Mesothelial cell of epicardium (in vitro differentiated cells): Measurements from ENCODE around the gene CTNNA2. TPM values are rescaled to one million over a fixed set of nuclear protein-coding genes. Genes with fewer than 3 reads are reported as not detected.

ENCODE experiments used
- DNase-seq, 2 experiments: peaks; one replicate each; pipeline ENCODE4 v3.0.0; 2021; ENCODE audit warnings: low spot score in 2 of 2; ENCODE audit not compliant: unreplicated experiment in 2 of 2
- H3K27ac Mint-ChIP-seq: 2 replicates; pipeline ENCODE4 v1.8.0; 2021; ENCODE audit warnings: mixed read lengths
- H3K27me3 Mint-ChIP-seq: 2 replicates; pipeline ENCODE4 v1.8.0; 2021; ENCODE audit warnings: low read depth, mixed read lengths
- H3K36me3 Mint-ChIP-seq: 2 replicates; pipeline ENCODE4 v1.8.0; 2021; ENCODE audit warnings: mixed read lengths
- H3K4me1 Mint-ChIP-seq: 2 replicates; pipeline ENCODE4 v1.8.0; 2021; ENCODE audit warnings: mixed read lengths
- H3K4me3 Mint-ChIP-seq: 2 replicates; pipeline ENCODE4 v1.8.0; 2021; ENCODE audit warnings: mild to moderate bottlenecking, moderate library complexity, mixed read lengths
- H3K9me3 Mint-ChIP-seq: 2 replicates; pipeline ENCODE4 v1.8.0; 2021; ENCODE audit warnings: mixed read lengths
- CTCF ChIP-seq: fragments of 200-600 bp; sonication (generic); IDR thresholded peaks from one replicate; pipeline ENCODE4 v1.5.0; 2021; ENCODE audit warnings: antibody characterized with exemption; ENCODE audit not compliant: unreplicated experiment
- total RNA-seq: library from RNA; stranded (reverse); gene quantifications from 3 replicates; pipeline ENCODE4 v1.2.1, GENCODE V29; 2021

Gene CTNNA2
- total RNA-seq, 1 donor from 2014 or later = 4.9 TPM

- Mint-ChIP-seq H3K27me3 (no peaks in the 10 kb centered on the region), H3K4me1 (no peaks in the 10 kb centered on the region), H3K36me3 (no peaks in the 10 kb centered on the region), H3K4me3 (no peak overlapping the region), H3K9me3 (no peaks in the 10 kb centered on the region), H3K27ac (no peak overlapping the region)
- DNase-seq = no peak
- TF ChIP-seq CTCF = no peak
These were observed 190.1 kb downstream of the CTNNA2 start for GRCh38 chr2:79702905-79703304.

- H3K36me3 Mint-ChIP-seq = no peaks in the 10 kb centered on the region
- TF ChIP-seq CTCF = no peak
- peaks cover 3% of the 10 kb centered on the region for H3K4me1 Mint-ChIP-seq
- no peak overlapping the region for H3K4me3 Mint-ChIP-seq
- no peaks in the 10 kb centered on the region for H3K27me3 Mint-ChIP-seq
- no peak overlapping the region for H3K27ac Mint-ChIP-seq
- no peak for DNase-seq
- H3K9me3 Mint-ChIP-seq = no peaks in the 10 kb centered on the region
These were observed 198.2 kb downstream of the CTNNA2 start for GRCh38 chr2:79711098-79711497.

- H3K4me3 Mint-ChIP-seq = no peak overlapping the region
- no peaks in the 10 kb centered on the region for H3K27me3 Mint-ChIP-seq
- H3K4me1 Mint-ChIP-seq = peaks cover 3% of the 10 kb centered on the region
- H3K36me3 Mint-ChIP-seq = no peaks in the 10 kb centered on the region
- TF ChIP-seq CTCF = no peak
- H3K9me3 Mint-ChIP-seq = no peaks in the 10 kb centered on the region
- DNase-seq = no peak
- H3K27ac Mint-ChIP-seq = no peak overlapping the region
These were observed 200.4 kb downstream of the CTNNA2 start for GRCh38 chr2:79713131-79713785.

- no peaks in the 10 kb centered on the region for H3K36me3 Mint-ChIP-seq
- H3K4me1 Mint-ChIP-seq = peaks cover 3% of the 10 kb centered on the region
- H3K27me3 Mint-ChIP-seq = no peaks in the 10 kb centered on the region
- no peak overlapping the region for H3K4me3 Mint-ChIP-seq
- no peak for DNase-seq
- TF ChIP-seq CTCF = no peak
- H3K9me3 Mint-ChIP-seq = no peaks in the 10 kb centered on the region
- no peak overlapping the region for H3K27ac Mint-ChIP-seq
These were observed 201.4 kb downstream of the CTNNA2 start for GRCh38 chr2:79714283-79714682.

GRCh38 chr2:79715338-79715737 is 202.5 kb downstream of the CTNNA2 start:
- no peak for DNase-seq
- Mint-ChIP-seq H3K27me3 (no peaks in the 10 kb centered on the region), H3K36me3 (no peaks in the 10 kb centered on the region), H3K4me3 (no peak overlapping the region), H3K4me1 (peaks cover 3% of the 10 kb centered on the region), H3K27ac (no peak overlapping the region), H3K9me3 (peaks cover 4% of the 10 kb centered on the region)
- TF ChIP-seq CTCF = no peak

- Mint-ChIP-seq H3K27me3 (no peaks in the 10 kb centered on the region), H3K4me1 (no peaks in the 10 kb centered on the region), H3K36me3 (no peaks in the 10 kb centered on the region), H3K4me3 (no peak overlapping the region), H3K27ac (no peak overlapping the region), H3K9me3 (peaks cover 7% of the 10 kb centered on the region)
- TF ChIP-seq CTCF = no peak
- no peak for DNase-seq
These were observed 203.4 kb downstream of the CTNNA2 start for GRCh38 chr2:79716266-79716665.
